ENCODE results near the gene CEP72. TPM values are rescaled to one million over a fixed set of nuclear protein-coding genes. Genes with fewer than 3 reads are reported as not detected.
"Not testable (repeated sequence)": the region's sequence is repeated elsewhere in the genome, so short reads cannot be mapped to it uniquely, and the experiment has no call there.

The CEP72 gene
- polyA plus RNA-seq, 1 experiment, result 1.7 TPM

DNA sequence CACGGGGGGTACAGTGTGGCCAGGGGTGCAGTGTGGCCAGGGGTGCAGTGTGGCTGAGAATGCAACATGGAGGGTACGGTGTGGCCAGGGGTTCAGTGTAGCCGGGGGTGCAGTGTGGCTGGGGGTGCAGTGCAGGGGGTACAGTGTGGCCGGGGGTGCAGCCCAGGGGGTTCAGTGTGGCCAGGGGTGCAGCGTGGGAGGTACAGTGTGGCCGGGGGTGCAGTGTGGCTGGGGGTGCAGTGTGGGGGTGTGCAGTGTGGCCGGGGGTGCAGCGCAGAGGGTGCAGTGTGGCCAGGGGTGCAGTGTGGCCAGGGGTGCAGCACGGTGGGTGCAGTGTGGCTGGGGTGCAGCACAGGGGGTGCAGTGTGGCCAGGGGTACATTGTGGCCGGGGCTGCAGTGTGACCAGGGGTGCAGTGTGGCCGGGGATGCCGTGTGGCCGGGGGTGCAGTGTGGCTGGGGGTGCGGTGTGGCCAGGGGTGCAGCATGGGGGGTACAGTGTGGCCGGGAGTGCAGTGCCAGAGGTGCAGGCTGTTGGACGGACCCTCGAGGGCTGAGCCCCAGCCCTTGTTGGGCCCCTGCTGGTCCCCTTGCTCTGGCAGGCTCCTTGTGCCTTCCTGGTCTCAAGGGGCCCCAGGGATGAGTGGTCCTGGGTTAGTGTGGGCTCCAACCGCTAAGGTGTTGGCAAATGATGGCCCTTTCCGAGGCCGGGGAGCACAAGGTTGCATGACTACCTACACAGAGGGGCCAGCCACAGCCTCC, 63.2 kb downstream of the CEP72 start:
- Histone ChIP-seq H3K27me3 (ENCODE audit: control insufficient read depth, insufficient read depth, low read length) (peaks cover 4% of the 10 kb centered on the region; the same call in 1 of the 2 replicates), H3K4me3 (ENCODE audit: low read depth, low read length) (no peak overlapping the region), H3K36me3 (ENCODE audit: control insufficient read depth, insufficient read depth, low read length) (no peaks in the 10 kb centered on the region)
- CTCF ChIA-PET, result no interaction called here
- POLR2A ChIA-PET, result no interaction called here
- DNase-seq (ENCODE audit: low read depth), result no peak
- TF ChIP-seq, protein P1, sequence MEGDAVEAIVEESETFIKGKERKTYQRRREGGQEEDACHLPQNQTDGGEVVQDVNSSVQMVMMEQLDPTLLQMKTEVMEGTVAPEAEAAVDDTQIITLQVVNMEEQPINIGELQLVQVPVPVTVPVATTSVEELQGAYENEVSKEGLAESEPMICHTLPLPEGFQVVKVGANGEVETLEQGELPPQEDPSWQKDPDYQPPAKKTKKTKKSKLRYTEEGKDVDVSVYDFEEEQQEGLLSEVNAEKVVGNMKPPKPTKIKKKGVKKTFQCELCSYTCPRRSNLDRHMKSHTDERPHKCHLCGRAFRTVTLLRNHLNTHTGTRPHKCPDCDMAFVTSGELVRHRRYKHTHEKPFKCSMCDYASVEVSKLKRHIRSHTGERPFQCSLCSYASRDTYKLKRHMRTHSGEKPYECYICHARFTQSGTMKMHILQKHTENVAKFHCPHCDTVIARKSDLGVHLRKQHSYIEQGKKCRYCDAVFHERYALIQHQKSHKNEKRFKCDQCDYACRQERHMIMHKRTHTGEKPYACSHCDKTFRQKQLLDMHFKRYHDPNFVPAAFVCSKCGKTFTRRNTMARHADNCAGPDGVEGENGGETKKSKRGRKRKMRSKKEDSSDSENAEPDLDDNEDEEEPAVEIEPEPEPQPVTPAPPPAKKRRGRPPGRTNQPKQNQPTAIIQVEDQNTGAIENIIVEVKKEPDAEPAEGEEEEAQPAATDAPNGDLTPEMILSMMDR (IDR thresholded peaks at IDR 0.05; ENCODE audit: insufficient read depth, low read depth, low read length), result no peak

DNA sequence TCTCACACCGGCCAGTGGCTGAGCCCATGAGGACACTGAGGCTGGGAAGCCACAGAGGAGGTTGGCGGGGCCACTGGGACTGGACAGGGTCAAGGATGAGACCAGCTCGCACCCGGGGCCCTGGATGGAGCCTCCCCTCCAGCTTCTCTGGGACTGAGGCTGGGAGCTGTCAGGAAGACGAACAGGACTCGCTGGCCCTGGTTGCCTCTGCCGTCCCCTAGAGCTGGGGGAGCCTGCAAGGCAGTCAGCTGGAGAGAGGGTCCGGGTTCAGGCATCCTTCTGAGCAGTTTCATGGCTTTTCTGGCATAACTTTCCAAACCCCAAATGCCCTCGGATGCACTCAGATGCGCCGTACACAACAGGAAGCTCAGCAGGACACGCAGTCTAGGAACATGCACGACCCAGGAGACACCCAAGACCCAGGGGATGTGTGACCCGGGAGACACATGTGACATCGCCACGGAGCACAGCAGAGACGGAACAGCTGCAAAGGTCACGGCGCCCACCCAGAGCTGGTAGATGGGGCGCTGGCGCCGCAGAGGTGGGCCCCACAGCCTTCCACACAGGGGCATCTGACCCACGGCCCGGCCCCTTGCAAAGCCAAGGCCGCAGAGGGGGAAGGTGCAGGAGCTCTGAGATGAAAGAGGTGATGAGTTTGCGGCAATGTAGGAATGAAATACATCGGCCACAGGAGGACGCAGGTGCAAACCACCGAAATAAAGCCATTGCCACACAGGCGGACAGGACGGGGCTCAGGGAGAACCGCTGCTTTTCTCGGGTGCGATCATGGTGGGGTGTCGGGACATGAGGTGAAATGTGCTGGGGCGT, 63.9 kb downstream of the CEP72 start:
- ChIA-PET POLR2A (no interaction called here), CTCF (no interaction called here)
- H3K36me3 ChIP-seq (ENCODE audit: control insufficient read depth, insufficient read depth, low read length), result no peaks in the 10 kb centered on the region
- no peak for DNase-seq (ENCODE audit: low read depth)
- H3K4me3 ChIP-seq (ENCODE audit: low read depth, low read length), result no peak overlapping the region
- peaks cover 4% of the 10 kb centered on the region; the same call in 1 of the 2 replicates for H3K27me3 ChIP-seq (ENCODE audit: control insufficient read depth, insufficient read depth, low read length)
- TF ChIP-seq, protein P1 (IDR thresholded peaks at IDR 0.05; ENCODE audit: insufficient read depth, low read depth, low read length), result no peak

DNA sequence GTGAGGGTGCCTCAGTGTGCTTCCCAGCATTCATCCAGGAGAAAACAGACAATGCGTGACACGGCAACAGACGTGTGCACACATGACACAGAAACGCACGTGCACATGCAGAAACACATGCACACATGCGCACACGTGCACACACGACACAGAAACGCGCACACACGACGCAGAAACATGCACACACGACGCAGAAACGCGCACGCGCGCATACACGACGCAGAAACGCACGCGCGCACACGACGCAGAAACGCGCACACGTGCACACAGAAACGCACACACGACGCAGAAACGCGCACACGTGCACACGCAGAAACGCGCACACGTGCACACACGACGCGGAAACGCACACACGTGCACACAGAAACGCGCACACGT, 64.5 kb downstream of the CEP72 start:
- TF ChIP-seq, protein P1 (IDR thresholded peaks at IDR 0.05; ENCODE audit: insufficient read depth, low read depth, low read length), result no peak
- Histone ChIP-seq H3K4me3 (ENCODE audit: low read depth, low read length) (no peak overlapping the region), H3K36me3 (ENCODE audit: control insufficient read depth, insufficient read depth, low read length) (no peaks in the 10 kb centered on the region), H3K27me3 (ENCODE audit: control insufficient read depth, insufficient read depth, low read length) (peaks cover 4% of the 10 kb centered on the region; the same call in 1 of the 2 replicates)
- ChIA-PET POLR2A (no interaction called here), CTCF (no interaction called here)
- no peak for DNase-seq (ENCODE audit: low read depth)

DNA sequence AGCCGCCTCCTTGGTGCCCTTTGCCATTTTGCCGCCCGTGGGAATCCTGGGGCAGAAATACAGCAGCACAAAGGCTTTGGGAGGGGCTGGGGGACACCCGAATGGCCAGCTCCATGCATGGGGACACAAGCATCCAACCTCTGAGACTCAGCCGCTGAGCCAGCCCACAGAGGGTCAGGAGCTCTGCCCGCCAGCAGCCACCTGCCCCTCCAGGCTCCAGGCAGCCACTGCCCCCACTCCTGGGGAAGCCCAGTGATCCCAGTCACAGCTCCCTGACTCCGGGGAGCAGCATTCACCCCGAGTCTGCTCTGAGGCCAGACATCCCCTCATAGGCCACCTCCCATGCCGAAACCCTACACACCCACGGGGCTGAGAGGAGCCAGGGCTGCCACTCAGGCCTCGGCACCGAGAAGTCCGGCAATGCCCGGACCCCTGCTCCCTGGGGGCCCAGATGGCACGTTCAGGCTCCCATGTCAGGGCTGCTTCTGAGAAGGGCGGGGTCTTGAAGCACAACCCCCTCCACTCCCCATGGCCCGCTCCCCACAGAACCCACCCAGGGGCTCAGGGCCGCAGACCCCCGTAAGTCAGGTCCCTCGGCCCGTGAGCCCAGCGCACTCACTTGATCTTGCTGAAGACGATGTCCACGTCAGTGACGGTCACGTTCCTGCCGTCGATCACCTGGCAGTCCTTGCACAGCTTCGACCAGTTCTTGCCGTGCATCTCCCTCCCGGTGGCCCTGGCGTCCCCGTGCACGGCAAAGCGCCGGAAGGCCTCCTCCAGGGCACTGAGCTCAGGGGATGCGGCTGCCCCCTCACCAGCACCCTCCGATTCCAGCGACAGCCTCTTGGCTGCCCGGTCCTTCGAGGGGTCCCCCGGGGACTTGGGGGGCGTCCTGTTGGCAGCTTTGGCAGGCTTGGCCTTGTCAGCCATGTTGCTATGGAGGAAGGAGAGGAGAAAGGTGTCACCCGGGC, 65.3 kb downstream of the CEP72 start:
- 0 out of 2 replicates have a peak, but pooled peaks cover 4% of the 10 kb centered on the region for H3K27me3 ChIP-seq (ENCODE audit: control insufficient read depth, insufficient read depth, low read length)
- TF ChIP-seq, protein P1 (IDR thresholded peaks at IDR 0.05; ENCODE audit: insufficient read depth, low read depth, low read length), result no peak
- CTCF ChIA-PET, result no interaction called here

DNA sequence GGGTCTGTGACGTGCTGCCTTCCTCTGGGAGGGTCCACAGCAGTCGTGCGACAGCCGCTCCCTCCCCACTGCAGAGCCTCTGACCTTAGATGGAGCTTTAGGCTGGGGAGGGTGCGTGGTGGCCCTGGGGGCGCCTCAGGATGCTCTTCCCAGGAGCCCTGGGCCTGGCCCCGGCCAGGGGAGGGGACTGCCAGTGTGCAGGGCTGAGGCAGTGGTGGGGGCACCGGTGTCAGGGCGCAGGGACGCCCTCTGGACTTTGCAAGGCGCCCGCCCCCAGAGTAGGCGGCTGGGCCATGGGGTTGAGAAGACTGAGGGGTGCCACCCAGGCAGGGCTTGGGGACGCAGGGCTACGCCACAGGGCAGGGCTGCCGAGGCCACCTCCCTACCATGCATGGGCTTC, 66.4 kb downstream of the CEP72 start:
- H3K27me3 ChIP-seq (ENCODE audit: control insufficient read depth, insufficient read depth, low read length); H3K4me3 ChIP-seq (ENCODE audit: low read depth, low read length); H3K36me3 ChIP-seq (ENCODE audit: control insufficient read depth, insufficient read depth, low read length); CTCF ChIA-PET; POLR2A ChIA-PET; DNase-seq (ENCODE audit: low read depth): not testable (repeated sequence)

More for the DNA sequence above, 65.3 kb downstream of the CEP72 start:
- no peak for DNase-seq (ENCODE audit: low read depth)
- POLR2A ChIA-PET, result no interaction called here
- no peak overlapping the region for H3K4me3 ChIP-seq (ENCODE audit: low read depth, low read length)
- no peaks in the 10 kb centered on the region for H3K36me3 ChIP-seq (ENCODE audit: control insufficient read depth, insufficient read depth, low read length)

DNA sequence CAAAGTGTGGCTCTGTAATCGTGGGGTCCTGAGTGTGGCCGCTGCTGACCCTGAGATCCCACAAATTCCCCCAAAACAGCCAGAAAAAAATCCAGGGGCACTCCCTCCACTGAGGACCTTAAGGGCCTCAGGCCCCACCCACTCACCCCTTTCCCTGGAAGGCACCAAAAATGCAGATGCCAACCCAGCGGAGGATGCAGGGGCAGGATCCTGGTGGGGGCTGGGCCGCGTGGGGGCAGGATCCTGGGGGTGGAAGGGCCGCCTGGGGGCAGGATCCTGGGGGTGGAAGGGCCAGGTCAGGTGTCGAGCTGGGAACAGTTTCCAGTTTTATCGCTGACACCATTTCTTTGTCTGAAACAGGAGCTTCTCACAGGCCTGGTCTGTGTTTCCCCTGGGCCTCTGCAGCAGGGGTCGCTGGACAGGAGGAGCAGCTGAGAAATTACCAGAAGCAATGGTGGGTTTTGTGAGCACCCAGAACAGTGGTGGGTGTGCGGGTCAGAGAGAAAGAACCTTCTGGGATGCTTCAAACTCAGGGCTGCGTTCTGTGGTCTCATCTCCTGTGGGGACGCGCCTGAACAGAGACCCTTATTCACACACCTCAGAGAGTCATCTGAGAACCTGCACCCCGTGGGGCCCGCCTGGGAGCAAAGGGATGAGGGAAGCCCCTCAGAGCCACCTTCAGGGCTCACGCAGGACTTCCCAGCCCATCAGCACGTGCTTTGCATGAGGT, 67.2 kb downstream of the CEP72 start:
- H3K36me3 ChIP-seq (ENCODE audit: control insufficient read depth, insufficient read depth, low read length); H3K27me3 ChIP-seq (ENCODE audit: control insufficient read depth, insufficient read depth, low read length); CTCF ChIA-PET; H3K4me3 ChIP-seq (ENCODE audit: low read depth, low read length); DNase-seq (ENCODE audit: low read depth); POLR2A ChIA-PET: not testable (repeated sequence)

DNA sequence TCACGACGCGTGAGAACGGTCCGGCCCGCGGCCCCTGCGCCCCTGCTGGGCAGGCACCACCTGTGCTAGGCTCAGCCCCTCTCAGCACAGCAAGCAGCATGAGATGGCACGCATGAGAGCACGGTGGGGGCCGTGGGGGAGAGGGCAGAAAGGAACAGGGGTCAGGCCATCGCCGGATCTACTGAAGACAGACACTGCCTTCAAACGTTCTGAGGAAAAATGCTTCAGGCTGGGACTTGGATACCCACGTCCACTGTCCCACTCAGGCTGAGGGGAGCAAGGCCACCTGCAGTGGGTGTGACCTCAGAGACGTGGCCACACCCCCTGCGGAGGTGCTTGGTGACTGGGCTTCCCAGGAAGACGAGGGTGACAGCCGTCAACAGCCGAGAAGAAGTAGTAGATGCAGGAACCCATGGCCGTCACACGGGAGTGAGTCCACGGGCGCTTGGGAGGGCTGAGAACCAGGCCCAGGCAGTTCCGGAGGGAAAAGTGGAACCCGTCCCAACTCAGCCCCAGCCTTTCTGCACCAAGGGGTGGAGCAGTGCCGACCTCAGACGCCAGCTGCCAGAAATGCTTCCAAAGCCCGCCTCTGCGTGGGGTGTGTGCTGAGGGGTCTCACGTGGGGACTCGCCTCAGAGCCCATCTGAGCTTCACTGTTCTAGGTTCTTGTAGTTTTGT, 68.1 kb downstream of the CEP72 start:
- DNase-seq (ENCODE audit: low read depth); POLR2A ChIA-PET; H3K27me3 ChIP-seq (ENCODE audit: control insufficient read depth, insufficient read depth, low read length); H3K36me3 ChIP-seq (ENCODE audit: control insufficient read depth, insufficient read depth, low read length); H3K4me3 ChIP-seq (ENCODE audit: low read depth, low read length): not testable (repeated sequence)
- CTCF ChIA-PET, result interaction anchor here (0.6 to 0.7 kb wide), 2 partner anchors 11 to 362 kb away, joined by 3 read pairs; no protein-coding TSS in a partner anchor
